SJSA1 (cell line): ENCODE results near the gene STK32B. TPM values are rescaled to one million over a fixed set of nuclear protein-coding genes. Genes with fewer than 3 reads are reported as not detected.

Experiments used
- DNase-seq, 2 experiments: peaks; one replicate each; pipeline ENCODE4 v3.0.0-alpha.2; 2015 to 2020; ENCODE audit warnings: low spot score in 2 of 2, low read depth in 1 of 2
- H3K27ac ChIP-seq: fragments of 250-450 bp; sonication (Bioruptor Pico); 2 replicates; pipeline ENCODE4 v1.5.1; 2020; ENCODE audit warnings: mild to moderate bottlenecking, moderate library complexity
- H3K27me3 ChIP-seq: fragments of 250-450 bp; sonication (Bioruptor Pico); replicated peaks from 2 replicates; pipeline ENCODE4 v1.5.1; 2020; ENCODE audit warnings: mild to moderate bottlenecking, moderate library complexity
- H3K36me3 ChIP-seq: fragments of 250-450 bp; sonication (Bioruptor Pico); 2 replicates; pipeline ENCODE4 v1.5.1; 2020; ENCODE audit warnings: mild to moderate bottlenecking
- H3K4me1 ChIP-seq: fragments of 250-450 bp; sonication (Bioruptor Pico); replicated peaks from 2 replicates; pipeline ENCODE4 v1.6.1; 2021; ENCODE audit warnings: mild to moderate bottlenecking
- H3K4me3 ChIP-seq: fragments of 250-450 bp; sonication (Bioruptor Pico); 2 replicates; pipeline ENCODE4 v1.5.1; 2020; ENCODE audit warnings: mild to moderate bottlenecking
- H3K9me3 ChIP-seq: fragments of 250-450 bp; sonication (Bioruptor Pico); replicated peaks from 2 replicates; pipeline ENCODE4 v1.5.1; 2020; ENCODE audit warnings: mild to moderate bottlenecking
- total RNA-seq: library from RNA; depleted of rRNA; stranded (reverse); fragments of >200 nt; shearing (Covaris generic); gene quantifications from 2 replicates; pipeline ENCODE4 v1.2.3, GENCODE V29; 2014

The STK32B gene
- total RNA-seq, 1 experiment from 2014 or later: 0.50 TPM

GRCh38 chr4:5037553-5038551, 13.4 kb upstream of the STK32B start:
- no peaks in the 10 kb centered on the region for H3K36me3 ChIP-seq
- H3K9me3 ChIP-seq: no peaks in the 10 kb centered on the region
- H3K4me3 ChIP-seq: no peak overlapping the region
- DNase-seq: peak; percentile 40 to 86
- H3K27ac ChIP-seq: peak overlapping the region; percentile 82
- peaks cover 18% of the 10 kb centered on the region for H3K4me1 ChIP-seq
- no peaks in the 10 kb centered on the region for H3K27me3 ChIP-seq

GRCh38 chr4:5039800-5040199, 11.5 kb upstream of the STK32B start:
- H3K4me3 ChIP-seq: no peak overlapping the region
- H3K36me3 ChIP-seq: no peaks in the 10 kb centered on the region
- H3K27ac ChIP-seq: no peak overlapping the region
- H3K9me3 ChIP-seq: no peaks in the 10 kb centered on the region
- DNase-seq: no peak
- no peaks in the 10 kb centered on the region for H3K27me3 ChIP-seq
- peaks cover 18% of the 10 kb centered on the region for H3K4me1 ChIP-seq

- H3K4me3 ChIP-seq: no peak overlapping the region
- no peak overlapping the region for H3K27ac ChIP-seq
- DNase-seq: no peak
- H3K27me3 ChIP-seq: no peaks in the 10 kb centered on the region
- no peaks in the 10 kb centered on the region for H3K36me3 ChIP-seq
- peaks cover 18% of the 10 kb centered on the region for H3K4me1 ChIP-seq
- no peaks in the 10 kb centered on the region for H3K9me3 ChIP-seq
These were observed 10.2 kb upstream of the STK32B start for GRCh38 chr4:5040856-5041620.

GRCh38 chr4:5041699-5042098, 9.6 kb upstream of the STK32B start:
- H3K9me3 ChIP-seq: no peaks in the 10 kb centered on the region
- H3K27ac ChIP-seq: no peak overlapping the region
- no peaks in the 10 kb centered on the region for H3K36me3 ChIP-seq
- no peak overlapping the region for H3K4me3 ChIP-seq
- no peak for DNase-seq
- H3K27me3 ChIP-seq: no peaks in the 10 kb centered on the region
- peaks cover 18% of the 10 kb centered on the region for H3K4me1 ChIP-seq

GRCh38 chr4:5043579-5043978, 7.7 kb upstream of the STK32B start:
- no peaks in the 10 kb centered on the region for H3K36me3 ChIP-seq
- H3K4me1 ChIP-seq: peaks cover under 1% of the 10 kb centered on the region
- H3K27me3 ChIP-seq: no peaks in the 10 kb centered on the region
- no peak overlapping the region for H3K4me3 ChIP-seq
- no peak for DNase-seq
- H3K9me3 ChIP-seq: no peaks in the 10 kb centered on the region
- H3K27ac ChIP-seq: no peak overlapping the region

GRCh38 chr4:5044341-5044740, 6.9 kb upstream of the STK32B start:
- DNase-seq: no peak
- Histone ChIP-seq H3K27me3 (no peaks in the 10 kb centered on the region), H3K27ac (no peak overlapping the region), H3K36me3 (no peaks in the 10 kb centered on the region), H3K4me1 (no peaks in the 10 kb centered on the region), H3K9me3 (no peaks in the 10 kb centered on the region), H3K4me3 (no peak overlapping the region)

GRCh38 chr4:5045097-5045496, 6.2 kb upstream of the STK32B start:
- DNase-seq: no peak
- Histone ChIP-seq H3K27ac (no peak overlapping the region), H3K9me3 (no peaks in the 10 kb centered on the region), H3K36me3 (no peaks in the 10 kb centered on the region), H3K4me3 (no peak overlapping the region), H3K27me3 (no peaks in the 10 kb centered on the region), H3K4me1 (no peaks in the 10 kb centered on the region)

GRCh38 chr4:5048721-5049120, 2.6 kb upstream of the STK32B start:
- H3K36me3 ChIP-seq: no peaks in the 10 kb centered on the region
- H3K27ac ChIP-seq: no peak overlapping the region
- peaks cover 12% of the 10 kb centered on the region for H3K4me1 ChIP-seq
- no peak overlapping the region for H3K4me3 ChIP-seq
- H3K27me3 ChIP-seq: peaks cover 5% of the 10 kb centered on the region; the same call in 1 of the 2 replicates
- no peaks in the 10 kb centered on the region for H3K9me3 ChIP-seq
- DNase-seq: no peak

- H3K9me3 ChIP-seq: no peaks in the 10 kb centered on the region
- DNase-seq: peak; percentile 30 to 62
- peaks cover 5% of the 10 kb centered on the region; the same call in 1 of the 2 replicates for H3K27me3 ChIP-seq
- H3K36me3 ChIP-seq: no peaks in the 10 kb centered on the region
- H3K4me3 ChIP-seq: peak overlapping the region; percentile 34
- peaks cover 12% of the 10 kb centered on the region for H3K4me1 ChIP-seq
- H3K27ac ChIP-seq: no peak overlapping the region
These were observed 581 bp upstream of the STK32B start for GRCh38 chr4:5050520-5051277.

- Histone ChIP-seq H3K9me3 (no peaks in the 10 kb centered on the region), H3K4me3 (no peak overlapping the region), H3K27me3 (peaks cover 5% of the 10 kb centered on the region; the same call in 1 of the 2 replicates), H3K36me3 (no peaks in the 10 kb centered on the region), H3K27ac (no peak overlapping the region), H3K4me1 (peaks cover 12% of the 10 kb centered on the region)
- DNase-seq: no peak
These were observed 973 bp downstream of the STK32B start for GRCh38 chr4:5052204-5052702.

GRCh38 chr4:5052726-5053425, 1.6 kb downstream of the STK32B start:
- peaks cover 5% of the 10 kb centered on the region; the same call in 1 of the 2 replicates for H3K27me3 ChIP-seq
- H3K36me3 ChIP-seq: no peaks in the 10 kb centered on the region
- no peak overlapping the region for H3K27ac ChIP-seq
- H3K4me1 ChIP-seq: peaks cover 12% of the 10 kb centered on the region
- H3K9me3 ChIP-seq: no peaks in the 10 kb centered on the region
- no peak overlapping the region for H3K4me3 ChIP-seq
- DNase-seq: no peak

GRCh38 chr4:5054532-5054931, 3.3 kb downstream of the STK32B start:
- no peaks in the 10 kb centered on the region for H3K36me3 ChIP-seq
- H3K4me3 ChIP-seq: no peak overlapping the region
- H3K4me1 ChIP-seq: peaks cover 12% of the 10 kb centered on the region
- no peak for DNase-seq
- H3K9me3 ChIP-seq: no peaks in the 10 kb centered on the region
- peaks cover 5% of the 10 kb centered on the region; the same call in 1 of the 2 replicates for H3K27me3 ChIP-seq
- no peak overlapping the region for H3K27ac ChIP-seq

GRCh38 chr4:5055411-5055810, 4.1 kb downstream of the STK32B start:
- H3K27me3 ChIP-seq: peaks cover 5% of the 10 kb centered on the region; the same call in 1 of the 2 replicates
- H3K4me3 ChIP-seq: no peak overlapping the region
- H3K9me3 ChIP-seq: no peaks in the 10 kb centered on the region

More at GRCh38 chr4:5055411-5055810, 4.1 kb downstream of the STK32B start:
- H3K27ac ChIP-seq: no peak overlapping the region
- H3K36me3 ChIP-seq: no peaks in the 10 kb centered on the region
- DNase-seq: no peak
- H3K4me1 ChIP-seq: peaks cover 12% of the 10 kb centered on the region
